Upper lobe of left lung (tissue), 4 donors: Measurements from ENCODE around the gene SETD2.

ENCODE experiments used
- CTCF ChIP-seq, 6 experiments: fragments of 450-650 bp in 4 of 6; fragments of 200-600 bp in 2 of 6; sonication (generic) in 2 of 6; IDR thresholded peaks; one replicate each; pipeline ENCODE4 v1.5.1; 2016 to 2019; ENCODE audit warnings: antibody characterized with exemption in 6 of 6
- EP300 ChIP-seq, 4 donors: sonication (generic); formaldehyde crosslinking; IDR thresholded peaks; one replicate each; pipeline ENCODE4 v1.5.1; 2017; ENCODE audit warnings: antibody characterized with exemption in 4 of 4, control low read depth in 2 of 4
- POLR2A ChIP-seq, 4 donors: fragments of 450-650 bp; IDR thresholded peaks; one replicate each; pipeline ENCODE4 v1.5.1; 2016 to 2017; ENCODE audit warnings: antibody characterized with exemption in 4 of 4, mild to moderate bottlenecking in 2 of 4
- POLR2AphosphoS5 ChIP-seq, 2 donors: sonication (generic); formaldehyde crosslinking; IDR thresholded peaks; one replicate each; pipeline ENCODE4 v1.5.1; 2017; ENCODE audit warnings: antibody characterized with exemption in 2 of 2

GRCh38 chr3:47162697-47163168, 1.2 kb downstream of the SETD2 start:
- TF ChIP-seq CTCF (IDR thresholded peaks at IDR 0.05) (no peak), POLR2A (IDR thresholded peaks at IDR 0.05) (no peak), EP300 (IDR thresholded peaks at IDR 0.05) (no peak), POLR2AphosphoS5 (IDR thresholded peaks at IDR 0.05) (no peak)
